ENCODE results near the gene S100A9.

Gene S100A9

DNA sequence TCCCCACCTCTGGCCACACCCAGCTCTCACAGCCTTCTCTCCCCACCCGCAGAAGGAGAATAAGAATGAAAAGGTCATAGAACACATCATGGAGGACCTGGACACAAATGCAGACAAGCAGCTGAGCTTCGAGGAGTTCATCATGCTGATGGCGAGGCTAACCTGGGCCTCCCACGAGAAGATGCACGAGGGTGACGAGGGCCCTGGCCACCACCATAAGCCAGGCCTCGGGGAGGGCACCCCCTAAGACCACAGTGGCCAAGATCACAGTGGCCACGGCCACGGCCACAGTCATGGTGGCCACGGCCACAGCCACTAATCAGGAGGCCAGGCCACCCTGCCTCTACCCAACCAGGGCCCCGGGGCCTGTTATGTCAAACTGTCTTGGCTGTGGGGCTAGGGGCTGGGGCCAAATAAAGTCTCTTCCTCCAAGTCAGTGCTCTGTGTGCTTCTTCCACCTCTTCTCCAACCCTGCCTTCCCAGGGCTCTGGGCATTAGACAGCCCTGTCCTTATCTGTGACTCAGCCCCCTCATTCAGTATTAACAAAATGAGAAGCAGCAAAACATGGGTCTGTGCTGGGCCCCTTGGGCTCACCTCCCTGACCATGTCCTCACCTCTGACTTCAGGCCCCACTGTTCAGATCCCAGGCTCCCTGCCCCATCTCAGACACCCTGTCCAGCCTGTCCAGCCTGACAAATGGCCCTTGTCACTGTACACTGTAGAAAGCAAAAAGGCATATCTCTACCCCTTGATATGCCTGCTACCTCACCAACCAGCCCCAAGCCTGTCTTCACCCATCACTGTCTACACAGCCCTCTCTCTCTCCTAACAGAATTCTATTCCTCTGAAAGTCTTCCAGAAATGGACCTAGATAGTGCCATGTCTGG, 3.2 kb downstream of the S100A9 start:
- no peak for DNase-seq (ENCODE audit: low read depth in 2 of 2)

DNA sequence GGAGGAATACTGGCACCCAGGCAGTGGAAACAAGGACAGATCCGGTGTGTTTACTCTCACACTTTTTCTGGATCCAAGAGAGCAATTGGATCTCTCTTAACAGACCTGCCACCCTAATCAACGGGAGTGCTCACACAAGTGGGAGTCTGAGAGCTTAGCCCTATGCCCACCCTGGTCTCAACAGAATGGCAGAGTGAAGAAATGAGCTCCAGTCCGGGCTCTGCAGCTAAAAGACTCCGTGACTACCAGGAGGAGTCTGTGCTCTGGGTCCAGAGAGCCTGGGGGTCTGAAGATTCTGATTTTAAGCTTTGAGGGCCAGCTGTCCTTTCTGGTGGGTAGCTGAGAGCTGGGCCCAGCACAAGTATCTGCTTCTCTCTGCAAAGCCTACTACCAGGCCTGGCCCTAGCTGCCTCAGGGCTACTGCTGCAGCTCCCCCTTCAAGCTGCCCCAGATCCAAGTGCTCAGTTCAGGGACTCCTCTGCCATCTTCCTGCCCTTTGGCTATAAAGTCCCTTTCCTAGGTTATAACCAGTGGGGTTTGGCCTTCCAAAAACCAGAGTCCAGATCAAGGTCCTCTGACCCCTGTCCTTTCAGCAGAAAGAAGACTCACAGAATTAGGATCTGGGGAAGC, 3.9 kb downstream of the S100A9 start:
- DNase-seq (ENCODE audit: low read depth in 2 of 2), result no peak

DNA sequence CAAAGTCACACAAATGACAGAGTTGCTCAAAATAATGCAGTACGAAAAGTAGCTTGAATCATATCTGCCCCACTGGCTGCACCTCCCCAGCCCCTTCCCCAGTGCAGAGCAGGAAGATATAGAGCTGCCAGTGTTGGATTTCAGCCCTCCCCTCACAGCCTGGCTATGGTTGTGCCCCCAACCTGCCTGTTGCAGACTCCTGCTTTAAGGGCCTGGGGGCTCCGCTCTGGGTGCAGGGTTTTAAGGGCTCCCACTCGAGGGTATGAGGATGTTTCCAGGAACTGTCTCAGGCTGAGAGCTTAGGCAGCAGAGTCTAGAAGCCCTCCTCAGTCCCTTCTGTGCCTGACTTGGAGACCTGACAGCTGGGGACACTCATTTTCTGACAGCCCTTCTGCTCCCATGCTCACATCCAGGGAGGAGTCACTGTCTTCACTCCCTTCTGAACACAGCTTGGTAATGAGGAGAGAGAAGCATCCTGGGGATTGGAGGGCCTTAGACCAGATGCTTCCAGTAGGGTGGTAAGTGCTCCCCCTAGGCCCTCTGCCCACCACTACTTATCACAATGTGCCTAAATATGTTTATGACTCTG, 4.6 kb downstream of the S100A9 start:
- DNase-seq (ENCODE audit: low read depth in 2 of 2), result no peak

DNA sequence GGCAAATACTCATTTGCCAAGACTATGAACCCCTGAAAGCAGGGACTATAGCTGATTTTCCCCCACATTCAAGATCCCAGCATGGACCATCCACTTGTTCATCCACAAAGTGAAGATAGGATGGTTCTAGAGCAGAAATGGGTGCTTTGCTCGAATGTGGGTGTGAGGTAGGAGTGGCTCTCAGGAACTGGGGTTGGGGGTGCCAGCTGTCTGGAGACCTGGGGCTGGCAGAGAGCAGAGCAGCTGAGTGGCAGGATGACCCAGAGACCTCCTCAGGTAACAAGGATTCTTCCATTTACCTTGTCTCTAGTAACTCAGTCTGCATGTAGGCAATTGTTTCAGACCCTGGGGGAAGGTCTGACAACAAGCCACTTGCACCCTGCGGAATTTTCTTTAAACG, 6.0 kb downstream of the S100A9 start:
- no peak for DNase-seq (ENCODE audit: low read depth in 2 of 2)

DNA sequence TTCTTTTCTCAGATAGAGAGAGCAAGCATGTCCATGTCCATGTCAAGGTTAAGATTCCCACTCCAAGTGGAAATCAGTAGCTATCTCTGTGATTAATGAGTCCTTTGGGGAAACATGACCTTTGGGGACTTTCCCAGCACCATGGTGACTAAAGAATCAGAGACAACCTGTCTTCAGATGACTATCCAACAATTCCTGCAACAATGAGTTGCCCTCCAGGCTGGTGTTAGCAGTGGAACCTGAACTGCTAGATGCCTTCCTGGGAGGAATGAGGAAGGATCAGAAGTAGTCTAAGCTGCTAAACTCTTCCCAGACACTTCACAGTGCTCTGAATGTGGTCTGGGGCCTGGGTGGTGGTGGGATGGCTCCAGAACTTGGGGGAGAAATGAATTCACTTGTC, 6.5 kb downstream of the S100A9 start:
- DNase-seq (ENCODE audit: low read depth in 2 of 2), result no peak

DNA sequence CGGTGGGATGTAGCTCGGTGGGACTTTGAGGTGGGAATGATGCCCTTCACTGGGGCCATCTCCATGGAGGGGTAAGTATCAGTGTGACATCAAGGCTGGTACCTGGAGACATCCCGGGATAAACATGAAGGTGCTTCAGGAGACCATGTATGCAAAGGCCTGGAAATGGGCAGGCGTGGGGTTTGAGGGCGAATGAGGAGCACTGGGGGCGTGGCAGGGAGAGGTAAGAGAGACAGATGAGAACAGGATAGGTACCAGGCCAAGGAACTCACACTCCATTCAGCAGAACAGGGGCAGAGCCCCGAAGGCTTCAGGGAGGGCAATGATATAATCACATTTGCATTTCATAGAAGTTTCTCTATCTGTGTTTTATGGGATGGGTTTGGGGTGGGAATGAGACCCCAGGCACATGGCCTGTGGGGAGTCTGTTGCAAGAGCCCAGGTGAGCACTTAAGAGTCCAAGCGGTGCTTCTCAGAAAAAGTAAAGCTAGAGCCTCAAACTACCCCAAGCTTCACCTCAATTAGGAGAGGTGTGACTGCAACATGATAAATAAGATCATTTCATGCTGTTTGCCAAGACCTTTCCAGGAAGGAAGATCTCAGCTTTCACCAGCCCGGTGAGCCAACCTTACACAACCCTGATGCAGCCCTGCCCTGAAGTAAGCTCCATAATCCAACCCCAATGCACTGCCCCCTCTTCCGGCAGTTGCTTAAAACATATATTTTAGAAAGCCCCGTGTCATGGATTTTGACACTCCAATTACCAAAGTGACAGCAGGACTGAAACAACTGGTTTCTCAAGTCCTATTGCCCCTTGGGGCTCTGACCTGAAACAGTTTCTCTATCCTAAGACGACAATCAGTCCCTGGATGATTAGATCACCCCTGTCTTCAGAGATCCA, 7.4 kb downstream of the S100A9 start:
- DNase-seq (ENCODE audit: low read depth in 2 of 2), result no peak

DNA sequence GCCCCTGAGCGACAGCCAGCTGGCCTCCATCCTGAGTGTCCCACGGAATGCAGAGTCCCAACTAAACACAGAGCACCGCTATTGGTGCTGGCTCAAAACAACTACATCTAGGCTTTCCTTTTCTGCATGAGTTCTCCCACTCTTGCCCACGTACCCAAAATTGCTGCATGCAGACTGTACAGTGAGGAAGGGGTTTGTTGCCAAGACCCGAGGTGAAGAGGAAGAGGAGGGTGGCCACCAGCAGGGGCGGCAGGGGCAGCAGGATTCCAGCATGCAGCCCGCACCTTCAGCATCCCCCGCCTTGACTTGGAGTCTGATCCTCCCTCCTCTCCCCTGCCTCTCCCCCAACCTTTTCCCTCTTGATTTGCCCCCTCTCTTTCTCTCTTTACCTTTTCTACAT, 8.0 kb downstream of the S100A9 start:
- no peak for DNase-seq (ENCODE audit: low read depth in 2 of 2)

DNA sequence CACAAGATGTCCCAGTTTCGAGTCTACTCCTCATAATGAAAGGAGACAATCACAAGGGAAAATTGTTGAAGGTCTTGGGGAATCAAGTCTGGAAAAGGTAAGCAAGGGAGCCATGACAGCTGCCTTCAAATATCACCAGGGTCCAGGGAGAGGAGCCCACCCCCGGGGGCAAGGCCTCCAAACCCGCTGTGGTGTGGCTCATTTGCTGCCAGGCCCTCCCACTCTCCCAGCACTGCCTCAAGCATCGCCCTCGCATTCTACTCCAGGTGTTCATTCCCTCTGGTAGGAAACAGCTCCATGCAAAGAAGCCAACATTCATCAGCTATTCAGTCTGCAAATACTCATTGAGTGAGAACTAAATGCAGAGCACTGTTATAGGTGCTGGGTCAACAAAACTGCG, 8.6 kb downstream of the S100A9 start:
- DNase-seq (ENCODE audit: low read depth in 2 of 2), result no peak

DNA sequence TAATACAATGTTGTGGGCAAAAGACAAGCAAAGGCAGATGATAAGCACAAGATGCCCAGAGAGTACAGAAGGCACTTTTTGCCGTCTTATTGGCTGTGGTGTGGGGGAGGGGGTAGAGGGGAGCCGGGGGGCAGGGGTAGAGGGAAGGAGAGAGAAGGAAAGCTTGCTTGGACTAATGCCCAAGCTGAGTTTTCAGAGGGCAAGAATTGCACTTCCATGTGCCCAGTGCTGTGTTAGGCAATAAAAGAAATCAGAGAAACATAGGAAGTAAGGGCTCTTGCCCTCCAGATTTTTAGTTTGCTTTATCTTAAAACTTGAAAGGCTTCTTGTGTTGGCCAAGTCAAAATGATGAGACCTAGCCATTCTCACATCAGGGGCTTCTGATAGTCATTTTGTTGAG, 9.4 kb downstream of the S100A9 start:
- DNase-seq (ENCODE audit: low read depth in 2 of 2), result no peak

DNA sequence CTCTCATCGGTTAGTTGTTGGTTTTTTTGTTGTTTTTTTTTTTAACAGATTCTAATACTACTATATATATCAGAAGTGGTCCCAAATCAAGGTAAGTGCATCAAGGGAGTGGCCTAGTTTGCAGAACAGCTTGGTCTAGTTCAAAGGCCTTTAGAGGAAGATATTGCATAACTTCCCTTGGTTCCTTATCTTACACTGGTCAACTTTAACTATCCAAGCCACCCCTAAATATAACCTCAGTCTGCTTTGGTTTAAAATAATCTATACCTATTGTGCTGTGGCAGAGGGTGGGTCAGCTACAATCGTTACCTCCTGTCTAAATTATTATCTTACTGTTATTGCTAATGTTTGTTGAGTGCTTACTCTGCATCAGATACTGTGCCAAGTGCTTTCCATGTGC, 10.8 kb downstream of the S100A9 start:
- DNase-seq (ENCODE audit: low read depth in 2 of 2), result no peak

DNA sequence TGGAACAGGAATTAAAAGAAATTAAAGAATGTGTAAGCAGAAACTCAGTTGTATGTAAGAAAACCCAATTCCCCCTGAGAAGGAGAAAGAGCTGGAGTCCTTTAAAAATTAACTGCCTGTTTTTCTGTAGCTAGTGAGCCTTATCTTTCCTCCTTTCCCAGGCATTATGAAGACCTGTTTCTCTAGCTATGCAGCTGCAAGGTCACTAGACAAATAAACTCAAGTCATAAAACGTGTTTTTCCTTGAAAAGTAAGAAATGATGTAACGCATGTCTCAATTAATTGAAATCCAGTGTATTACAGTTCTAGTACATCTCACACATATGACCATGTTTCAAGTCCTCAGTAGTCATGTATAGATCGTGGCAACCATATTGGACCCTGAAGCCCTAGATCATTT, 12.5 kb downstream of the S100A9 start:
- DNase-seq (ENCODE audit: low read depth in 2 of 2), result no peak

DNA sequence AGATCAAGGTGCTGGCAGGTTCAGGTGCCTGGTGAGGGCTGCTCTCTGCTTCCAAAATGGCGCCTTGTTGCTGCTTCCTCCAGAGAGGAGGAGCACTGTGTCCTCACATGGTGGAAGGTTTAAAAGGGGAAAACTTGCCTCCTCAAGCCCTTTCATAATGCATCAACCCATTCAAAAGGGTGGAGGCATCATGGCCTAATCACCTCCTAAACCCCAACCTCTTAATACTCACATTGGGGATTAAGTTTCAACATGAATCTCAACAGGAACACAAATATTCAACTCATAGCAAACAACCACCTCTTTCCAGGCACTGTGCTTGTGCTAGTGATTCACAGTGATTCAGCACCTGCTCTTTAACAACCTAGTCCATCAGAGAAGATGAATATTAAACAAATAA, 13.6 kb downstream of the S100A9 start:
- DNase-seq (ENCODE audit: low read depth in 2 of 2), result no peak

DNA sequence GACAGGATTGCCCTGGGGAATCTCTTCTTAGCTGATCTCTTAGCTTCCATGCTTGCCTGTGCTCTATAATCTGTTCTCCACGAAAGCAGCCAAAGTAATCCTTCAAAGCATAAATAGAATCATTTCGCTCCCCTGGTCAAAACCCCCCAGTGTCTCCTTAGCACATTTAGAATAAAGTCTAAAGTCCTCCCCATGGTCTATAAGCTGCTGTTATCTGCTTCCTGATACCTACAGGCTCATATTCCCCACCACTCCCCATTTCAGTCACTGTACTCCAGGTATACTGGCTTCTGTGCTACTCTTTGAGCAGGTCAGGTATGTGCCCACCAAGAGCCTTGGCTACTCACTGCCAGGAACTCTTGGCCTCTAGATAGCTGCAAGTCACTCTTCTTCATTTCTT, 14.9 kb downstream of the S100A9 start:
- no peak for DNase-seq (ENCODE audit: low read depth in 2 of 2)

DNA sequence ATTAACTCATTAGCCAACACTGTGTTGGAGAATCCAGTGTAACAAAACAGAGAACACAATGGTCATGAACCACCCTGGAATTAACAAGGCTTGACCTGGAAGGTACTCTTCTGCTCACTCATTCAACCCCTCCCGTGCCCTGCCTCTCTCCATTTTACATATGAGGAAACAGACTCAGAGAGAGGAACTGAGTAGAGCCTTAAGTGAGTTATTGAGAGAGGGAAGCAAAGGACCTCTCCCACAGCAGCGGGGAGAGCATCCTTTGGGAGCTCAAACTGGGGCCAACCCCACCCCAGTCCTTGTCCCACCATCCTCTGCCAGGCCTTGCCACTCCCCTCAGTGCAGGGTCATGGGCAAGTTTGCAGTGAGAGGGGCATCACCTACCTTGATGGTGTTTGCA, 16.4 kb downstream of the S100A9 start:
- no peak for DNase-seq (ENCODE audit: low read depth in 2 of 2)

DNA sequence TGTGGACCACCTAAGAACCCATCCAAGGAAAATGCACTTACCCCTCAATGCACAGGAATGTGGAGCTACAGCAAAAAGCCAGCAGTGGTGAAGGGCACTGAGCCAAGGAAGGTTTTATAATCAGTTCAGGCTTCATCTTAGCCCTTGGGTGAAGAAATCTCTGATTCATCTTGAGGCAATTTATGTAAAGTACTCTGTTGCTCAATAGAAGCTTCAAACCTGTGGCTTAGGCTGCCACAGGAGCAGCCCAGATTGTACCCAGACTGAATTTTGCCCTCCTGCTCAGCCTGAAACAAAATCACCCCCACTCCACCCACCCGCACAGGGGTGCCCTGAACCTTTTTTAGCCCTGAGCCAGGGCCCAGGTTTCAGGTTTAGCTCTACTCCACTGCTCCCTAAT, 17.9 kb downstream of the S100A9 start, which contains the start of gene S100A12:
Gene S100A12, minus strand, starts transcription at position 111 of the 400 bp plus-strand sequence. CDS start 1,029 bp downstream, outside the sequence.
- no peak for DNase-seq (ENCODE audit: low read depth in 2 of 2)

DNA sequence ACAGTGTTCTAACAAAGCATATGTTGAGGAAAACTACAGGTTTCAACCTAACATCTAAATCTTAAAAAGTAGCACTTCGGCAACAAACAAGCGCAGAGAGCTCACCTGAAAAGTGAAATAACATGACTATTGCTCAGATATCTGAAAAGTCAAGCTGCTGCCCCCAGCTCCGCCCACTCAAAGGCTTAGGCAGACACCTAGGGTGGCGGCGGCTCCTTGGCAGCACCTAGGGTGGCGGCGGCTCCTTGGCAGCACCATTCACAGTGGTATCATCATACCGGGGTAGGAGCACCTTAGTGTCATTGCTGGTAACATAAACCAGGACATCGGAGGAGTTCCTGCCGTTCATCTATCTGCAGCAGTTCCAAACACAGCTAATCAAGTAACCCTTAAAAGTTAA, 21.9 kb downstream of the S100A9 start:
- DNase-seq (ENCODE audit: low read depth in 2 of 2), result no peak

DNA sequence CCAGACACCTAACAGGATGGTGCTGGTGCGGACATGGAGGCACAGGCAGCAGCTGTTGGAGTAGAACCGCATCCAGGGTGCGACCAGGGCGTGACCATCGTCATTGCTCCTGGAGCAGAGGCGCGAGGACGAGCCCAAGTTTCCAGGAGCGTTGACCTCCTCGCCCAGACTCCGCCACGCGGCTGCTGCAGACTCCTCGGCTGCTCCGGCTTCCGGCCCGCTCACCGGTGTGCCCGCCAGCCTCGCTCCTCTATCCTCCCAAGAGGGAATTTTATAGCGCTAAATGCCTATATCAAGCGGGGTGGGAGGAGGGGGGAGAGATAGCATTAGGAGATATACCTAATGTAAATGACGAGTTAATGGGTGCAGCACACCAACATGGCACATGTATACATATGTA, 23.1 kb downstream of the S100A9 start:
- DNase-seq (ENCODE audit: low read depth in 2 of 2), result no peak

DNA sequence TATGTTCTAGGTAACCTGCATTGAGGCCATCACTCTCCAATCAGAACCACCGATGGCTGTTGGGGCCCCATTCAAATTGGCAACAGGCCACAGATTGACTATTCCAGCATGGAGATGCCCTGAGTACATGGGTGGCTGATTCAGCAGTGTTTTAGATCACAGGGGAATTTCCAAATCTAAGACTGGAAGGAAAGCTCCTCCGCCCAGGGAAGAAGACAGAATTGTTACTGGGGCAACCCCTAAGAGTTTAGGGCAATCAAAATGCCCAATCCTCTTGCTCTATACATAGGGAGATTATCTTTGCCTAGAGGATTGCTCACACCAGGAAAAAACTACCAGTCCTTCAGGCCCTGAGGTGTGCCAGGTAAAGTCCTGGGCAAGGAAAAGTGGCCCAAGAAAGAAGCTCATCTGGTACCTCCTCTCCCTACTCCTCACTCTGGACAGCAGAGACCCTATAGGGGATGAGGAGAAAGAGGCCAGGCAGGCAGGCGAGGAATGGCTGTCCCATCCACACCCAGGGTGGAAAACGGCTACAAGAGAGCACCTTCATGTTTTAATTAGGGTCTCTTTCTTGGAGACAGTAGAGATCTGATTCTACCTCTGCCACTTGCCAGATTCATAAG, 27.4 kb downstream of the S100A9 start:
- DNase-seq (ENCODE audit: low read depth in 2 of 2), result no peak

DNA sequence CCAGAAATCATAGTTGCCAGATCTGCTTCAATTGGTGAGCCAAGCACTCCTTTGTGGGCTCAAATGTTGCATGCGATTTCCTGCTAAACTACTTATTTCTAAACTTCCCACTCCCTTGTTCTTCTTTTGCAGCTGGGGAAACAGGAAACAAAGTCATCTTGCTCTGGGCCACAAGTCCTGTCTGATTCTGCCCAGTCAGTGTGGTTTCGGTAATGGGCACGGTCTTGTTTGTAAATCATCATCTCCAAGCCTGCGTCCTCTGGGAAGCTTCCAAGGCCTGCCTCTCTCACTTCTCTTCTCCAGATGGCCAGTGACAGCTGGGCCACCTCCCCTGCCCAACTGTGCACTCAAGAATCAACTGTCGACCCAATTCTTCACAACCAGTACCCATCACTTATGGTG, 28.8 kb downstream of the S100A9 start:
- DNase-seq (ENCODE audit: low read depth in 2 of 2), result no peak

DNA sequence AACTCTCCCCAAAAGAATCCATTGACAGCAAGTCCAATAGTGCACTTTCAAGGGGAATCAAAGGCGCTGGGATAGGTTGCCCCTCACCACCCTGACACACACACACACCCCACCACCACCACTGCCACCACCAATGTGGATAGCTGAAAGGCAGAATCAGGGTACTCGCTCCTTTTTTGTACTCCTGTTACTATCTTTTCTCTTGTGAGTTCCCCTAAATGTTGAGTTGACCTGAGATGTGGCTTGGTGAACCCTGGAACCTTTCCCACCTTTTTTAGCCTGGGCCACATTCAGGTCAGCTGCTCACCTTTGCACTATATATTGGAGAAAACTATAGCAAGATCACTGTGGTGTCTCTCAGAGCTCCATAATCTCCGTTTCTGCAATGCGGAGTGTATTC, 29.3 kb downstream of the S100A9 start:
- DNase-seq (ENCODE audit: low read depth in 2 of 2), result no peak

DNA sequence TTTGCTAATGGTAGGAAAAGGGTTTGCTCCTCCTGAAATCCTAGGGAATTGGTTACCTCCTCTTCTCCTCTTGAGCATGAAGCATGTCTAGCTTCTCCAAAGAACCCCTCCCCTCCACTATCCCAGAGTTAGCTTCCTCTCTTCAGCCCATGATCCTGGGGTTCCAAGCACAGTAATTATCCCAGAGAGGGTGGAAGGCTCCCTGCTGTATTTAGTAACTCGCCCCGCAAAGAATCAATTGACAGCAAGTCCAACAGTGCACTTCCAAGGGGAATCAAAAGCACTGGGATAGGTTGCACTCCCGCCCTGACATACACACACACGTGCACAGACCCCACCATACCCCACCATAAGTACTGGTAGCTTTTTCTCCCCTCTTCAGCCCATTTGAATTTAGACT, 30.1 kb downstream of the S100A9 start:
- no peak for DNase-seq (ENCODE audit: low read depth in 2 of 2)

DNA sequence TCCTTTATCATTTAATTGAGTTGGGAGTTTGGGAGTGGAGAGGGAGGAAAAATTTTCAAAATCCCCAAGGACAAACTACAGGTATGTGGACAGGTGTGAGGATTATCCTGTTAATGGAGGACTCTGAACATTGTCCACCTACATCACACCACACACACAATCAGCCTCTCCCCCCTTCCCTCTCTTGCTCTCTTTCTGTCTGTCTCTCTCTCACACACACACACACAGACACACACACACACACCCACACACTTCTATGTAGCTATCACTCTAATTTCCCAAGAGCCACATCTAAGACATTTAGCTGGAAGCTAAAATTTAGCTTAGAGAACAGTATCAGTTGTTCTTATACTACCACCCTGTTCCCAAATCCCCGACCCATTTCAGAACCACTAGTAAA, 31.7 kb downstream of the S100A9 start:
- DNase-seq (ENCODE audit: low read depth in 2 of 2), result no peak

Data from stimulated activated CD8-positive, alpha-beta memory T cell treated with anti-CD3 and anti-CD28 coated beads, Interleukin-15, amount 100 ng/mL, for 4 hours (primary cell).